HCT116 (cell line): ENCODE measurements around the gene TMEM145. TPM values are rescaled to one million over a fixed set of nuclear protein-coding genes. Genes with fewer than 3 reads are reported as not detected.

Experiments
- ATAC-seq: fragments of 200-7000 bp; cut with Tn5 transposase; 2 replicates; pipeline ENCODE4 v1.9.1; 2020; ENCODE audit warnings: mild to moderate bottlenecking, moderate library complexity
- BruUV-seq: library from RNA; stranded (reverse); fragments of 400-500 nt; replicated peaks from 2 replicates; lab custom pipeline; 2021; lab: Mats Ljungman, UMichigan
- CTCF ChIA-PET: fragments of 300-600 bp; sonication (Branson Sonifier 250); formaldehyde crosslinking; loops from one replicate; lab custom pipeline; 2021; ENCODE audit warnings: antibody characterized with exemption; lab: Charles Lee
- POLR2A ChIA-PET: fragments of 300-600, 350-600 bp; sonication (Branson Sonifier 250); formaldehyde crosslinking; loops from one replicate; lab custom pipeline; 2021; ENCODE audit warnings: antibody characterized with exemption; lab: Charles Lee
- RAD21 ChIA-PET, 2 experiments: fragments of 300-600 bp; sonication (Branson Sonifier 250); formaldehyde crosslinking; loops; one replicate each; lab custom pipeline; 2023; ENCODE audit warnings: low total read pairs in 2 of 2; ENCODE audit not compliant: uncharacterized antibody in 2 of 2, unreplicated experiment in 2 of 2, low non-redundant PET in 1 of 2; lab: Charles Lee
- DNase-seq: peaks from one replicate; pipeline ENCODE4 v3.0.0-alpha.2; 2010; ENCODE audit warnings: low read depth, low spot score
- H2AFZ ChIP-seq: fragments of 200-600 bp; shearing (Covaris generic), sonication (generic); 2 replicates; pipeline ENCODE4 v1.6.1; 2017; ENCODE audit warnings: low read depth, mixed run types, mixed read lengths, antibody characterized with exemption, low read length; ENCODE audit not compliant: poor library complexity, severe bottlenecking
- H3K27ac ChIP-seq: 2 replicates; pipeline ENCODE4 v1.5.1; 2012; ENCODE audit warnings: low read depth, low read length
- H3K27me3 ChIP-seq: fragments of 200-600 bp; sonication (generic); 2 replicates; pipeline ENCODE4 v1.6.1; 2016; ENCODE audit warnings: mixed run types, low read length, mixed read lengths; ENCODE audit not compliant: insufficient read depth
- H3K36me3 ChIP-seq, 2 experiments: fragments of 200-500 bp in 1 of 2; fragments of 200-600 bp in 1 of 2; sonication (Bioruptor generic) in 1 of 2; sonication (generic) in 1 of 2; 2 replicates each; pipeline versions ENCODE4 v1.5.1 to v1.6.1; 2014 to 2016; ENCODE audit warnings: low read length in 2 of 2, inconsistent platforms in 1 of 2, mixed read lengths in 1 of 2, mixed run types in 1 of 2; ENCODE audit not compliant: insufficient read depth in 2 of 2, control insufficient read depth in 1 of 2
- H3K4me1 ChIP-seq, 2 experiments: fragments of 200-600 bp in 1 of 2; sonication (generic) in 1 of 2; 2 replicates each; pipeline versions ENCODE4 v1.5.1 to v1.6.1; 2012 to 2017; ENCODE audit warnings: low read length in 2 of 2, inconsistent platforms in 1 of 2, mild to moderate bottlenecking in 1 of 2, mixed read lengths in 1 of 2, mixed run types in 1 of 2, moderate library complexity in 1 of 2; ENCODE audit not compliant: insufficient read depth in 2 of 2, control insufficient read depth in 1 of 2
- H3K4me2 ChIP-seq: fragments of 200-600 bp; sonication (generic); 2 replicates; pipeline ENCODE4 v1.6.1; 2017; ENCODE audit warnings: mixed run types, low read length, mixed read lengths
- H3K4me3 ChIP-seq, 2 experiments: fragments of 200-600 bp in 1 of 2; sonication (generic) in 1 of 2; replicated peaks in 1 of 2; 2 replicates each; pipeline ENCODE4 v1.5.1; 2011 to 2016; ENCODE audit warnings: low read length in 2 of 2, control low read depth in 1 of 2, low read depth in 1 of 2, mild to moderate bottlenecking in 1 of 2, mixed read lengths in 1 of 2, mixed run types in 1 of 2
- H3K79me2 ChIP-seq: fragments of 200-600 bp; sonication (generic); 2 replicates; pipeline ENCODE4 v1.6.1; 2017; ENCODE audit warnings: mild to moderate bottlenecking, mixed run types, low read length, moderate library complexity, mixed read lengths; ENCODE audit not compliant: insufficient read depth
- H3K9ac ChIP-seq: fragments of 200-600 bp; sonication (generic); 2 replicates; pipeline ENCODE4 v1.6.1; 2016; ENCODE audit warnings: low read length, mixed read lengths
- H3K9me2 ChIP-seq: fragments of 200-600 bp; sonication (generic), shearing (Covaris generic); 2 replicates; pipeline ENCODE4 v1.6.1; 2017; ENCODE audit warnings: mixed run types, mild to moderate bottlenecking, moderate library complexity; ENCODE audit not compliant: insufficient read depth
- H3K9me3 ChIP-seq, 2 experiments: fragments of 200-500 bp in 1 of 2; fragments of 200-600 bp in 1 of 2; sonication (Bioruptor generic) in 1 of 2; sonication (generic) in 1 of 2; 2 replicates each; pipeline ENCODE4 v1.6.1; 2014 to 2017; ENCODE audit warnings: low read length in 2 of 2, mixed read lengths in 2 of 2, inconsistent platforms in 1 of 2, low read depth in 1 of 2, mild to moderate bottlenecking in 1 of 2, mixed run types in 1 of 2, moderate library complexity in 1 of 2; ENCODE audit not compliant: control insufficient read depth in 1 of 2, insufficient read depth in 1 of 2
- H4K20me1 ChIP-seq: fragments of 200-600 bp; sonication (generic), shearing (Covaris generic); 2 replicates; pipeline ENCODE4 v1.6.1; 2017; ENCODE audit warnings: mixed run types, mild to moderate bottlenecking, moderate library complexity; ENCODE audit not compliant: insufficient read depth
- CBX3 ChIP-seq: IDR thresholded peaks from 2 replicates; pipeline ENCODE4 v1.6.1; 2012; ENCODE audit warnings: low read depth
- CEBPB ChIP-seq: IDR thresholded peaks from 2 replicates; pipeline ENCODE4 v1.6.1; 2012; ENCODE audit warnings: low read depth
- FOSL1 ChIP-seq: IDR thresholded peaks from 2 replicates; pipeline ENCODE4 v1.6.1; 2012; ENCODE audit warnings: low read depth
- MAX ChIP-seq: IDR thresholded peaks from 2 replicates; pipeline ENCODE4 v1.6.1; 2012
- POLR2A ChIP-seq: IDR thresholded peaks from 2 replicates; pipeline ENCODE4 v1.7.0; 2011; ENCODE audit warnings: borderline replicate concordance; ENCODE audit not compliant: insufficient read depth, insufficient read length; ENCODE audit errors: extremely low read depth
- POLR2AphosphoS5 ChIP-seq: IDR thresholded peaks from 2 replicates; pipeline ENCODE4 v1.6.1; 2011; ENCODE audit warnings: mild to moderate bottlenecking, low read depth, low read length, moderate library complexity
- TCF7L2 ChIP-seq: IDR thresholded peaks from 2 replicates; pipeline ENCODE4 v1.7.0; 2011; ENCODE audit warnings: borderline replicate concordance, inconsistent platforms; ENCODE audit not compliant: insufficient read depth, insufficient read length; ENCODE audit errors: extremely low read depth
- YY1 ChIP-seq: IDR thresholded peaks from 2 replicates; pipeline ENCODE4 v1.6.1; 2011; ENCODE audit warnings: low read length, low read depth, moderate library complexity, mild to moderate bottlenecking; ENCODE audit not compliant: insufficient replicate concordance; ENCODE audit errors: extremely low read depth
- ZBTB33 ChIP-seq: IDR thresholded peaks from 2 replicates; pipeline ENCODE4 v1.6.1; 2011; ENCODE audit warnings: mild to moderate bottlenecking, low read length, moderate library complexity; ENCODE audit not compliant: insufficient replicate concordance; ENCODE audit errors: extremely low read depth
- ZFX ChIP-seq: fragments of 450-650 bp; IDR thresholded peaks from 2 replicates; pipeline ENCODE4 v1.6.1; 2017
- ZNF274 ChIP-seq: fragments of 200-500 bp; sonication (Bioruptor generic); IDR thresholded peaks from 2 replicates; pipeline ENCODE4 v1.6.1; 2014; ENCODE audit warnings: mild to moderate bottlenecking, low read depth, low read length, inconsistent platforms
- intact Hi-C: fragments of 100-400 bp; cut with micrococcal nuclease; formaldehyde crosslinking; loops from 2 replicates; pipeline ENCODE4 v1.10.0; 2022
- total RNA-seq: library from RNA; stranded (reverse); gene quantifications from one replicate; pipeline ENCODE4 v1.2.1, GENCODE V29; 2021; ENCODE audit not compliant: unreplicated experiment

Gene TMEM145
- total RNA-seq, 1 experiment from 2014 or later, result 7.2 TPM

GRCh38 chr19:42313840-42314755 is 989 bp downstream of the TMEM145 start:
- CTCF ChIA-PET, result interaction anchor here (1.1 kb wide), 1 partner anchor 8 kb away, joined by 3 read pairs; no protein-coding TSS in a partner anchor

More at GRCh38 chr19:42313840-42314755, 989 bp downstream of the TMEM145 start:
- H3K36me3 ChIP-seq, result no peaks in the 10 kb centered on the region
- H3K4me3 ChIP-seq, result peak overlapping the region; percentile 57 to 79
- H2AFZ ChIP-seq, result no peak overlapping the region
- no TSS peak for BruUV-seq
- H3K4me2 ChIP-seq, result peak overlapping the region; percentile 100
- TF ChIP-seq YY1 (no peak), ZBTB33 (no peak), ZFX (no peak), POLR2AphosphoS5 (no peak), FOSL1 (no peak), ZNF274 (no peak), MAX (no peak), CBX3 (no peak), POLR2A (no peak), TCF7L2 (no peak), CEBPB (no peak)
- no peaks in the 10 kb centered on the region for H4K20me1 ChIP-seq
- H3K9ac ChIP-seq, result peak overlapping the region; percentile 49; the same call in 1 of the 2 replicates
- intact Hi-C loops, result no loop called here
- H3K27me3 ChIP-seq, result no peaks in the 10 kb centered on the region
- ChIA-PET POLR2A (no interaction called here), RAD21 (no interaction called here)
- no peaks in the 10 kb centered on the region for H3K9me3 ChIP-seq
- DNase-seq (no peak), ATAC-seq (no peak)
- H3K4me1 ChIP-seq, result peaks cover 0 to 18% of the 10 kb centered on the region in 2 experiments; a peak in 2 of 4 replicates
- H3K9me2 ChIP-seq, result no peaks in the 10 kb centered on the region
- H3K27ac ChIP-seq, result no peak overlapping the region
- H3K79me2 ChIP-seq, result no peaks in the 10 kb centered on the region
